ENCODE results near the gene TNFSF13. TPM values are rescaled to one million over a fixed set of nuclear protein-coding genes. Genes with fewer than 3 reads are reported as not detected.
A peak's percentile ranks its signal among the peaks of the same experiment; 100 is the strongest.
"Not testable (repeated sequence)": the region's sequence is repeated elsewhere in the genome, so short reads cannot be mapped to it uniquely, and the experiment has no call there.

Gene TNFSF13
- total and polyA plus RNA-seq, 5 donors from 2014 or later = 0.41 to 1.6 (median 0.48) TPM; not detected in 1

DNA sequence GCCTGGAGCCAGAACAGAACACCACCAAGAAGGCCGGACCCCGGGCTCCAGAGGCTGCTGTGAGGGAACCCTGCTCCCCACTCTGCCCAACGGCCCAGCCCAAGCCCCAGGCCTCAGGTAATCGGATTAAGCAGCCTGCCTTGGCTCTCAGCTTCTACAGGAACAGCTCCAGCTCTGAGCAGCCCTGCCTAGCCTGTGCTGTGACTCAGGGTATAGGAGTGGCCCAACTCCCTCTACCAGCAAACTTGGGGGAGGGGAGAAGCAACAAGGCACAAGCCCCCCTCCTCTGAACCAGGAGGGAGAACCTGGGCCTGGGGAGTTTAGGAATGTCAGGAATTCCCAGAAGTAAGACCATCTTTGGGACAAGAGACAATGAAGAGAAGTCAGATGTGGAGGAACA, 32.2 kb downstream of the TNFSF13 start:
- peaks cover 55% of the 10 kb centered on the region for H3K36me3 ChIP-seq (ENCODE audit: control insufficient read depth, insufficient read depth, low read length)
- Mint-ChIP-seq H3K4me3 (no peak overlapping the region), H3K36me3 (peaks cover 36% of the 10 kb centered on the region)

DNA sequence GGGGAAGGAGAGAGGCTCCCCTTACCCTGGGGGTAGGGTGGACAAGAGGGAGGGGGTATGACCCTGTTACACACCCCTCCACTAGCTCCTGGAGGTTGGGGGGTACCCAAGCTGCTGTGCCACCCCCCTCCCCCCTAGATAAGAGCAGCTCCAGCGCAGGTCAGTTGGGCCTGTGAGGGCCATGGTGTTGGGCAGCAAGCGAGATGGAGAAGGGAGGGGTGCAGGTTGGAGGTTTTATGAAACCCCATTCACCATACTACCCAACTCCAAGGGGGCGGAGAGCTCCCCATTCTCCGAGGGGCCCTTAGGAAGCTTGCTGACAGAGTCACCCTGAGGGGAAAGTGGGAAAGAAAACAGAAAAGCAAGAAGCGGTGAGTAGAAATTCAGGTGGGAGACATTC, 33.0 kb downstream of the TNFSF13 start:
- Mint-ChIP-seq H3K4me1 (peaks cover 0 to 9% (median 0%) of the 10 kb centered on the region in 4 donors), H3K36me3 (peaks cover 37% of the 10 kb centered on the region), H3K27ac (no peak overlapping the region), H3K4me3 (no peak overlapping the region), H3K27me3 (no peaks in the 10 kb centered on the region), H3K9me3 (no peaks in the 10 kb centered on the region)
- H3K36me3 ChIP-seq (ENCODE audit: control insufficient read depth, insufficient read depth, low read length) = peaks cover 60% of the 10 kb centered on the region
- H3K4me1 ChIP-seq (ENCODE audit: control insufficient read depth, insufficient read depth, low read length, poor library complexity, severe bottlenecking) = peaks cover 3% of the 10 kb centered on the region
- no peaks in the 10 kb centered on the region for H3K9me3 ChIP-seq (ENCODE audit: control insufficient read depth in 2 of 2, low read length in 2 of 2)
- H3K27me3 ChIP-seq (ENCODE audit: control insufficient read depth, insufficient read depth, low read length) = no peaks in the 10 kb centered on the region
- ATAC-seq (ENCODE audit: low read depth in 2 of 2) = no peak
- DNase-seq = no peak
- H3K27ac ChIP-seq (ENCODE audit: insufficient read depth, low read length, poor library complexity, severe bottlenecking) = no peak overlapping the region
- no peak overlapping the region for H3K4me3 ChIP-seq (ENCODE audit: low read depth, low read length)

More for the DNA sequence above, 32.2 kb downstream of the TNFSF13 start:
- Mint-ChIP-seq H3K4me1 (peaks cover 0 to 10% (median 0%) of the 10 kb centered on the region in 4 donors), H3K27me3 (no peaks in the 10 kb centered on the region), H3K27ac (peak overlapping the region in 2 of 3 donors; percentile 12 to 69), H3K9me3 (no peaks in the 10 kb centered on the region)
- Histone ChIP-seq H3K4me3 (ENCODE audit: low read depth, low read length) (no peak overlapping the region), H3K4me1 (ENCODE audit: control insufficient read depth, insufficient read depth, low read length, poor library complexity, severe bottlenecking) (peaks cover 3% of the 10 kb centered on the region), H3K27ac (ENCODE audit: insufficient read depth, low read length, poor library complexity, severe bottlenecking) (no peak overlapping the region), H3K9me3 (ENCODE audit: control insufficient read depth in 2 of 2, low read length in 2 of 2) (no peaks in the 10 kb centered on the region), H3K27me3 (ENCODE audit: control insufficient read depth, insufficient read depth, low read length) (no peaks in the 10 kb centered on the region)
- ATAC-seq (ENCODE audit: low read depth in 2 of 2) (no peak), DNase-seq (no peak)

DNA sequence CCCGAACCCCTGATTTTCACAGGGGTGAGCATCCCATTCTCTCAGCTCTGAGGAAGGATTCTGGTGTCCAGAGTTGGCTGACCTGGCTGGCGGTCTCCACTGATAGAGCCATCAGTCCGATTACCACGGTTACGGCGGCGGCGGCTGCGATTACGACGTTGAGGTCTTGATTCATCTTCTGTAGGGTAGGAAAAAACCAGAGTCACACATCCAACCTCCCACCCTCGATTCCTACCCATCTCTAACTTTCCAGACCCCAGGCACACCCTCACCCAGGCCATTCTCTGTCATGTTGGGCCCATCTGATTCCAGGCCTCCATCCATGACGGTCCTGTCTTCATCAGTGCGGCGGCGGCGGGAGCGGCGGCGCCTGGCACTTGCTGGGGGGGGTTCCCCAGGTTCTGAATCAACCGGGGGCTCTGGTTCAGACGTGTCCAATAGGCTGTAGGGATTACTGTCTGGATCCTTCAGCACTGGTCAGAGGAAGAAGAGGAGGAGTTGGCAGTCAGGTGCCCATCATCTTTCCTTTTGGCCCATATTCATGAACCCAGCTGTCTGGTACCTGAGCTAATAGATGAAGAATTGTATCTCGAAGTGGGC, 34.0 kb downstream of the TNFSF13 start:
- H3K27ac Mint-ChIP-seq = no peak overlapping the region
- H3K9me3 Mint-ChIP-seq = no peaks in the 10 kb centered on the region
- Histone ChIP-seq H3K27ac (ENCODE audit: insufficient read depth, low read length, poor library complexity, severe bottlenecking) (no peak overlapping the region), H3K4me1 (ENCODE audit: control insufficient read depth, insufficient read depth, low read length, poor library complexity, severe bottlenecking) (peaks cover 3% of the 10 kb centered on the region), H3K27me3 (ENCODE audit: control insufficient read depth, insufficient read depth, low read length) (no peaks in the 10 kb centered on the region), H3K36me3 (ENCODE audit: control insufficient read depth, insufficient read depth, low read length) (peaks cover 57% of the 10 kb centered on the region), H3K4me3 (ENCODE audit: low read depth, low read length) (no peak overlapping the region), H3K9me3 (ENCODE audit: control insufficient read depth in 2 of 2, low read length in 2 of 2) (no peaks in the 10 kb centered on the region)
- DNase-seq (no peak), ATAC-seq (ENCODE audit: low read depth in 2 of 2) (no peak)
- no peaks in the 10 kb centered on the region for H3K27me3 Mint-ChIP-seq
- H3K4me3 Mint-ChIP-seq = no peak overlapping the region
- peaks cover 0 to 6% (median under 1%) of the 10 kb centered on the region in 4 donors for H3K4me1 Mint-ChIP-seq
- H3K36me3 Mint-ChIP-seq = peaks cover 37% of the 10 kb centered on the region

DNA sequence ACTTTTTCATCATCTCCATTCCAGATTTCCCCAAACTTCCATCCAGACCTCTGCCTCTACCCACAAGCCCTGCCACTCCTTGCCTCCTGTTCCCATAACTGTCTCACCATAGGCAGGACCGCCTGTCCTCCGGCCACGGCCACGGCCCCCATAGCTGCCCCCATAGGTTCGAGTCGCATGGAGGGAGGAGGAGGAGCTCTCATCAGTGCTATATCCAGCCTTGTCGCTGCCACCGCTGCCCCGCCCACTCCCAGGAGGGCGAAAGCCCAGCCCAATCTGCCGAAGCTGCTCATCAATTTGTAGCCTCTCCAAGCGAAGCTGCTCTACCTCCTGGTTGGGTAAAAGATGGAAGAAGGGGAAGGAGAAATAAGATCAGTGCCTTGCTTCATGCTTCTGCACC, 34.7 kb downstream of the TNFSF13 start:
- no peaks in the 10 kb centered on the region for H3K27me3 Mint-ChIP-seq
- Histone ChIP-seq H3K9me3 (ENCODE audit: control insufficient read depth in 2 of 2, low read length in 2 of 2) (no peaks in the 10 kb centered on the region), H3K4me1 (ENCODE audit: control insufficient read depth, insufficient read depth, low read length, poor library complexity, severe bottlenecking) (peaks cover 3% of the 10 kb centered on the region), H3K36me3 (ENCODE audit: control insufficient read depth, insufficient read depth, low read length) (peaks cover 52% of the 10 kb centered on the region), H3K4me3 (ENCODE audit: low read depth, low read length) (no peak overlapping the region), H3K27me3 (ENCODE audit: control insufficient read depth, insufficient read depth, low read length) (no peaks in the 10 kb centered on the region), H3K27ac (ENCODE audit: insufficient read depth, low read length, poor library complexity, severe bottlenecking) (no peak overlapping the region)
- no peak overlapping the region for H3K4me3 Mint-ChIP-seq
- peak overlapping the region in 1 of 3 donors; percentile 55 for H3K27ac Mint-ChIP-seq
- H3K9me3 Mint-ChIP-seq = no peaks in the 10 kb centered on the region
- H3K36me3 Mint-ChIP-seq = peaks cover 35% of the 10 kb centered on the region
- DNase-seq (no peak), ATAC-seq (ENCODE audit: low read depth in 2 of 2) (no peak)
- peaks cover 0 to 6% (median under 1%) of the 10 kb centered on the region in 4 donors for H3K4me1 Mint-ChIP-seq

DNA sequence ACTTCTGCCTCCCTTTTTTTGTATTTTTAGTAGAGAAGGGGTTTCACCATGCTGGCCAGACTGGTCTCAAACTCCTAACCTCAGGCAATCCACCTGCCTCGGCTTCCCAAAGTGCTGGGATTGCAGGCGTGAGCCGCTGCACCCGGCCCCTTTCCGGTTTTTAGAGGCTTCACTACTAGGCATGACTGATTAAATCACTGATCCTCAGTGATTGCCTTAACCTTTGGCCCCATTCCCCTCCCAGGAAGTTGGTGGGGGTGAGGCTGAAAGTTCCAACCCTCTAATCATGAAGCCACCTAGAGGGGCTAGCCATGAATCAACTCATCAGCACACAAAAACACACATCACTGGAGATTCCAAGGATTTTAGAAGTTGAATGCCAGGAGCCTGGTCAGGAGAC, 39.0 kb downstream of the TNFSF13 start:
- not testable (repeated sequence) for H3K4me1 Mint-ChIP-seq; H3K27me3 ChIP-seq (ENCODE audit: control insufficient read depth, insufficient read depth, low read length); H3K27ac ChIP-seq (ENCODE audit: insufficient read depth, low read length, poor library complexity, severe bottlenecking); H3K27me3 Mint-ChIP-seq; H3K4me3 Mint-ChIP-seq; H3K4me3 ChIP-seq (ENCODE audit: low read depth, low read length); ATAC-seq (ENCODE audit: low read depth in 2 of 2); H3K9me3 Mint-ChIP-seq; H3K9me3 ChIP-seq (ENCODE audit: control insufficient read depth in 2 of 2, low read length in 2 of 2); DNase-seq; H3K4me1 ChIP-seq (ENCODE audit: control insufficient read depth, insufficient read depth, low read length, poor library complexity, severe bottlenecking); H3K27ac Mint-ChIP-seq
- peaks cover 45% of the 10 kb centered on the region for H3K36me3 Mint-ChIP-seq
- H3K36me3 ChIP-seq (ENCODE audit: control insufficient read depth, insufficient read depth, low read length) = peaks cover 71% of the 10 kb centered on the region

DNA sequence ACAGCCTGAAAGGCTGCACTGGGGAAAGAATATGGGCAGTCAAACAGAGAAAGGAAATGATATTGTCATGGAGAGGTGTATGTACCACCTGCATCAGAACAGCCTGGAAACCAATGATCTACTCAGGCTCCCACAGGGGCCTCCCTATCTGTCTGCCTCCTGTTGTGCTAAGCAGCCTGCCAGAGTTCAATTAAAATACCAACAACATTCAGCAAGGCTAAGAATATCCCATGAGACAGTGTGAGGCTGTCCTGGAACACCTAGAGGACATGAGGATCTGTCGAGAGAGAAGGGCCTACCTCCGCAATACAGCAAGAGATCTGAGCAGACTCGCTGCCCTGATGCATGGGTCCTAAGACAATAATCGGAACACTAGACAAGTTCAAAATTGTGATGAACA, 47.7 kb downstream of the TNFSF13 start:
- no peak for DNase-seq
- no peak for ATAC-seq (ENCODE audit: low read depth in 2 of 2)
- no peaks in the 10 kb centered on the region for H3K27me3 Mint-ChIP-seq
- H3K4me3 Mint-ChIP-seq = no peak overlapping the region
- Histone ChIP-seq H3K36me3 (ENCODE audit: control insufficient read depth, insufficient read depth, low read length) (peaks cover 36% of the 10 kb centered on the region), H3K4me1 (ENCODE audit: control insufficient read depth, insufficient read depth, low read length, poor library complexity, severe bottlenecking) (peaks cover 3% of the 10 kb centered on the region), H3K9me3 (ENCODE audit: control insufficient read depth in 2 of 2, low read length in 2 of 2) (no peaks in the 10 kb centered on the region), H3K27me3 (ENCODE audit: control insufficient read depth, insufficient read depth, low read length) (no peaks in the 10 kb centered on the region), H3K27ac (ENCODE audit: insufficient read depth, low read length, poor library complexity, severe bottlenecking) (no peak overlapping the region), H3K4me3 (ENCODE audit: low read depth, low read length) (no peak overlapping the region)
- H3K36me3 Mint-ChIP-seq = peaks cover 36% of the 10 kb centered on the region
- H3K27ac Mint-ChIP-seq = no peak overlapping the region
- H3K9me3 Mint-ChIP-seq = no peaks in the 10 kb centered on the region
- peaks cover 10 to 26% (median 20%) of the 10 kb centered on the region in 4 donors for H3K4me1 Mint-ChIP-seq

DNA sequence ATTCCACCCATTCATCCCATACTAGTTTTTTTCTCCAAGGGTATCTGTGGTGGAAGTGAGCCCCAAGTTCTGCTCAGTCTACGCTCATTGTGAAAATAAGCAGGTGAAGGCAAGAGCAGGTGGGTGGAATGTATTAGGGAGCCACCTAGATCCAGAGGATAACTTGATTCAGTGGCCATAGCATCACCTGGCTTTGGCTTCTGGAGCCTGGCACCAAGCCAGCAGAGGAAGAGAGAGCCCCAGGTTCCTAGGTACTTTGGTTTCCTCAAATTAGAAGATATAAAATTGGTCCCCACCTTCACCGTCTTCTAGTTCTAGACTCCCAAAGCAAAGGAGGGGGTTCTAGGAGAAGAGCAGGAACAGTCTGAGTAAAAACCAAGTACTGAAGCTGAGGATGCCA, 52.1 kb downstream of the TNFSF13 start:
- H3K27me3 Mint-ChIP-seq = no peaks in the 10 kb centered on the region
- no peaks in the 10 kb centered on the region for H3K27me3 ChIP-seq (ENCODE audit: control insufficient read depth, insufficient read depth, low read length)
- H3K9me3 Mint-ChIP-seq = no peaks in the 10 kb centered on the region
- no peak overlapping the region for H3K4me3 ChIP-seq (ENCODE audit: low read depth, low read length)
- no peaks in the 10 kb centered on the region for H3K9me3 ChIP-seq (ENCODE audit: control insufficient read depth in 2 of 2, low read length in 2 of 2)
- DNase-seq (no peak), ATAC-seq (ENCODE audit: low read depth in 2 of 2) (no peak)
- H3K4me1 ChIP-seq (ENCODE audit: control insufficient read depth, insufficient read depth, low read length, poor library complexity, severe bottlenecking) = peaks cover 29% of the 10 kb centered on the region
- peaks cover 6% of the 10 kb centered on the region for H3K36me3 ChIP-seq (ENCODE audit: control insufficient read depth, insufficient read depth, low read length)
- H3K4me3 Mint-ChIP-seq = peak overlapping the region in 1 of 4 donors; percentile 83
- H3K4me1 Mint-ChIP-seq = peaks cover 24 to 59% (median 45%) of the 10 kb centered on the region in 4 donors
- H3K36me3 Mint-ChIP-seq = peaks cover 16% of the 10 kb centered on the region
- H3K27ac ChIP-seq (ENCODE audit: insufficient read depth, low read length, poor library complexity, severe bottlenecking) = no peak overlapping the region
- no peak overlapping the region for H3K27ac Mint-ChIP-seq

All from CD4-positive, CD25-positive, alpha-beta regulatory T cell (primary cell).